NCI-H82 treated with DMSO at 0.1 percent for 48 hours (cell line): ENCODE results near the gene ZBTB7C.

Experiments used
- DNase-seq: peaks from one replicate; lab custom pipeline; 2025; ENCODE audit not compliant: unreplicated experiment; lab: John Stamatoyannopoulos, UW

ZBTB7C gene

GRCh38 chr18:48007955-48008701 is 401.1 kb downstream of the ZBTB7C start:
- DNase-seq = peak; percentile 53

- DNase-seq = no peak
Observed at GRCh38 chr18:48007381-48007780, 401.8 kb downstream of the ZBTB7C start.

- DNase-seq = no peak
Observed at GRCh38 chr18:48006415-48007175, 402.6 kb downstream of the ZBTB7C start.

GRCh38 chr18:48004577-48004976 is 404.6 kb downstream of the ZBTB7C start:
- no peak for DNase-seq

- DNase-seq = no peak
Observed at GRCh38 chr18:48003426-48004349, 405.5 kb downstream of the ZBTB7C start.

- DNase-seq = no peak
Observed at GRCh38 chr18:48002933-48003365, 406.2 kb downstream of the ZBTB7C start.

GRCh38 chr18:48000701-48001100 is 408.5 kb downstream of the ZBTB7C start:
- no peak for DNase-seq

- no peak for DNase-seq
Observed at GRCh38 chr18:47999801-48000248, 409.4 kb downstream of the ZBTB7C start.

- no peak for DNase-seq
Observed at GRCh38 chr18:47997338-47997780, 411.8 kb downstream of the ZBTB7C start.

- DNase-seq = peak; percentile 94
Observed at GRCh38 chr18:47996091-47996541, 413.1 kb downstream of the ZBTB7C start.

GRCh38 chr18:47995654-47996053 is 413.5 kb downstream of the ZBTB7C start:
- no peak for DNase-seq

GRCh38 chr18:47993409-47993808 is 415.8 kb downstream of the ZBTB7C start:
- no peak for DNase-seq

- no peak for DNase-seq
Observed at GRCh38 chr18:47992976-47993375, 416.2 kb downstream of the ZBTB7C start.

GRCh38 chr18:47992266-47992665 is 416.9 kb downstream of the ZBTB7C start:
- DNase-seq = no peak

- peak; percentile 86 for DNase-seq
Observed at GRCh38 chr18:47990981-47991380, 418.2 kb downstream of the ZBTB7C start.

- no peak for DNase-seq
Observed at GRCh38 chr18:47987388-47987699, 421.8 kb downstream of the ZBTB7C start.

GRCh38 chr18:47986620-47987387 is 422.4 kb downstream of the ZBTB7C start:
- DNase-seq = no peak

GRCh38 chr18:47985866-47986265 is 423.3 kb downstream of the ZBTB7C start:
- DNase-seq = no peak

GRCh38 chr18:47984991-47985390 is 424.2 kb downstream of the ZBTB7C start:
- no peak for DNase-seq

GRCh38 chr18:47983946-47984345 is 425.2 kb downstream of the ZBTB7C start:
- peak; percentile 62 for DNase-seq
